Muscle of leg (tissue), 3 donors: Measurements from ENCODE around the gene MTCL3.

Experiments used
- DNase-seq: peaks from one replicate; pipeline ENCODE4 v3.0.0; 2013
- H3K27ac ChIP-seq: one replicate; pipeline ENCODE4 v1.5.1; 2013; ENCODE audit warnings: mild to moderate bottlenecking, low read length, control low read depth
- H3K27me3 ChIP-seq: one replicate; pipeline ENCODE4 v1.6.1; 2013; ENCODE audit warnings: low read length; ENCODE audit not compliant: control insufficient read depth, insufficient read depth
- H3K36me3 ChIP-seq: one replicate; pipeline ENCODE4 v1.6.1; 2013; ENCODE audit warnings: low read length; ENCODE audit not compliant: control insufficient read depth, insufficient read depth
- H3K4me1 ChIP-seq: one replicate; pipeline ENCODE4 v1.6.1; 2013; ENCODE audit warnings: low read length; ENCODE audit not compliant: control insufficient read depth, insufficient read depth
- H3K4me3 ChIP-seq: one replicate; pipeline ENCODE4 v1.5.1; 2013; ENCODE audit warnings: low read length, control low read depth
- H3K9me3 ChIP-seq: replicated peaks from 2 replicates; pipeline ENCODE4 v1.6.1; 2013; ENCODE audit warnings: low read depth, low read length; ENCODE audit not compliant: control insufficient read depth
- WGBS: methylation state at CpG from one replicate; pipeline ENCODE4 v1.1.5; 2013; ENCODE audit warnings: missing lambda C conversion rate; ENCODE audit not compliant: insufficient coverage; 5-methylcytosine and 5-hydroxymethylcytosine counted together

MTCL3 gene

DNA sequence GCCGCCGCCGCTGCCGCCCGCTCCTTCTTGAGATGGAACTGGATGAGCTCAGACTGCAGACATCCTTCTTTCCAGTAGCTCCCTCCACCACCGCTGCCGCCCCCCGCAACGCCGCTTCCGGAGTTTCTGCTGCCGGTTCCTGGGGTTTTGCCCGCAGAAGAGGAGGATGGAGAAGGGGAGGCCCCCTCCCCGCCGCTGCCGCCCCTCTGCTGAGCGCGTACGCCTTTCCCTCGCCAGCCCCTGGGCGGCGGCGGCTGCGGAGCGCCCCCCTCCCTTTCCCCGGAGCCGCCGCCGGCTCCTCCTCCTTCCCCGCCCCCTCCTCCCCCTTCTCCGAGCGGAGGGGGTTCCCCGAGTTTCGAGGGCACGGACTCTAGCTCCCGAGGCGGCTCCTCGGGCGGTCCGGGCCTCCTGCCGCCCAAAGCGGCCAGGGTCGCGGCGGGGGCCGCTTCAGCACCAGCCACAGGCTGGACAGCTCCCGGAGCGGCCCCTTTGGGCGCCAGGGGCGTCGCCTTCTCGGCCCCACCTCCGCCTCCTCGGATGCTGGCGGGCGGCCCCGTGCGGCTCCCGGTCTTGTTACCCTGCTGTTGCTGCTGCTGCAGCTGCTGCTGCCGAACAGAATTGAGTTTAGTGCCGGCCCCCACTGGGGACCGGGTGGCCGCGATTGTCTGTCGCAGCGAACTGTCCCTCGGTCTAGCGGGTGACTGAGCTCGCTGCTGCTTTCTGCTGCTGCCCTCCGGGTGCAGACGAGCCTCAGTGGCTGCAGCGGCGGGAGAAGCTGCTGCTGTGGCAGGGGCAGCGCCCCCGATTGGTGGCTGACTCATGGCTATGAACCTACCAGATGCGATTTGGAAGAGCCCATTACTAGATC lies 3.1 kb downstream of the MTCL3 start:
- Histone ChIP-seq H3K27ac (peak overlapping the region; percentile 68), H3K9me3 (no peaks in the 10 kb centered on the region), H3K4me3 (peak overlapping the region; percentile 67), H3K27me3 (peaks cover 37% of the 10 kb centered on the region), H3K4me1 (peaks cover 25% of the 10 kb centered on the region), H3K36me3 (no peaks in the 10 kb centered on the region)
- under 1% methylated on average over 55 of the region's 76 CpGs for WGBS
- DNase-seq = peak; percentile 87

DNA sequence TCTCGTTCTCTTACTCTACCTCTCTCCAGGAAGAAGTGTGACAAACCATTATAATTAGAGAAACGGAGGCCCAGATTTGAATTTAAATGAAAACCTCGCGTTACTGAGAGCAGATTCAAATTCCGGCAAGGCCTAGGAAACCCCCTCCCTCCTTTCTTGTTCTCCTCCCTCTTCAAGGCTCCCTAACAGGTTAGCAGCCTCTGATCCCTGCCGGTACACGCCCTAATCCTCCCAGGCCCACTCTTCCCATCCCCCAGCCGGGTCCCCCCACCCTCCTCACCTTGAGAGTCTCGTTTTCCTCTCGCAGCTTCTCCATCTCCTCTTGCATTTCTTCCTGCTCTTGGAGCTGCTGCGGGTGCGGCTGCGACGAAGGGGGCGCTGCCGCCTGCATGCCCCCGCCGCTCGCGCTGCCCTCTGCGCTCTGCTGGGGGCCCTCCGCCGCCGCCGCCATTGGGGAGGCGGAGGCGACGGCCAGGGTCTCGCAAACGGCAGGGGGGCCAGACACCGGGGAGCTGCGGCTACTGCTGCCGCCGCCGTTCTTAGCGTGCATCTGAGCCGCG lies 3.8 kb downstream of the MTCL3 start:
- no peak for DNase-seq

DNA sequence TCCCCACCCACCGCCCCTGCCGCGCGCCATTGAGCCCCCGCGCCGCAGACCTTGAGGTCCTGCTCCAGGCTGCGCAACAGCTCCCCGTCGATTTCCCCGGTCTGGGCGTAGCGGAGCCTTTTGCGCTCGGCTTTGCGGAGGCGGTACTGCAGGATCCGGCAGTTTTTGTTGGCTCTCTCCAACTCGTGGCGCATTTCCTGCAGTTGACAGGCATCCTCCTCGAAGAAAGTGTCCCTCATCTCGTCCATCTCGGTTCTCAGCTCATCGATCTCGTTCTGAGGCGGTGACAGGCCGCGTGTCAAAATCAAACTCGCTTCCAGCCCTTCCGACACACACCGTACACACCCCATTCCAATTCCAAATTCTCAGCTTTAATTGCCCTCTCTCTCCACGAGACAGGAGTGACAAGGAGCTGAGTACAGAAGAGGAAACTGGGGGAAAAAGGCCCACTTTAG lies 4.3 kb downstream of the MTCL3 start:
- Histone ChIP-seq H3K4me1 (peaks cover 25% of the 10 kb centered on the region), H3K36me3 (no peaks in the 10 kb centered on the region), H3K4me3 (peak overlapping the region; percentile 67), H3K27me3 (peaks cover 37% of the 10 kb centered on the region), H3K27ac (no peak overlapping the region), H3K9me3 (no peaks in the 10 kb centered on the region)
- DNase-seq = peak; percentile 53
- under 1% methylated on average over 28 of the region's 32 CpGs for WGBS

More for the DNA sequence above, 3.8 kb downstream of the MTCL3 start:
- H3K27me3 ChIP-seq = peaks cover 37% of the 10 kb centered on the region
- H3K27ac ChIP-seq = peak overlapping the region; percentile 59
- peaks cover 25% of the 10 kb centered on the region for H3K4me1 ChIP-seq
- H3K9me3 ChIP-seq = no peaks in the 10 kb centered on the region
- H3K36me3 ChIP-seq = no peaks in the 10 kb centered on the region
- WGBS = under 1% methylated on average over 35 of the region's 38 CpGs
- peak overlapping the region; percentile 67 for H3K4me3 ChIP-seq

DNA sequence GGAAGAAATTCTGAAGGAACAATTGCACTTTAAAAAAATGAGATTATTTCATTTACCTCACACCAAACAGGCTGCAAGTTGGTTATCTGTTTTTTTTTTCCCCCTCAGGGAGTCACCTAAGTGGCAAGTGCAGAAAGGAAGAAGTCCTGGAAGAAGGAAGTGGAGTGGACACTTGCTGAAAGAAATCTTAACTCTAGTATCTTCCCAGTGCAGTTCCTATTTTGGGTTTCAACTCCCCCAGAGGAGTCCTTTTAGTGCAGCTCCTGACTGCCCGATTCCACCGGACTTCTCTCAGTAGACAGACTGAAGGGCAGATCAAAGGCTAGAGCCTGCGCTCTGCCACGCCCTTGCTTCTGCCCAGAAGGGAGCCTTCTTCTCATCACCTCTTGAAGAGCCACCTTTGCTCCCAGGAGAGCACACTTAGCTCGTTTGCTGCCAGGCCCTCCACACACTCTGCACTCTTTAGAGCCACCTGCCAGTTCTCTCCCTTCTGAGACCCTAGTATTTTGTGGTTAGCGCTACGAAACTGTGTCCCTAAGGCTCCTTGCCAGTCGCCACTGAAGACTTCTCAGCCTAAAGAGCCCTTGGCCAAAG lies 4.9 kb downstream of the MTCL3 start:
- 5% methylated on average over 8 of the region's 8 CpGs for WGBS
- no peak overlapping the region for H3K27ac ChIP-seq
- peaks cover 33% of the 10 kb centered on the region for H3K27me3 ChIP-seq
- DNase-seq = peak; percentile 6
- no peaks in the 10 kb centered on the region for H3K9me3 ChIP-seq
- H3K4me3 ChIP-seq = peak overlapping the region; percentile 67
- no peaks in the 10 kb centered on the region for H3K36me3 ChIP-seq
- peaks cover 25% of the 10 kb centered on the region for H3K4me1 ChIP-seq

DNA sequence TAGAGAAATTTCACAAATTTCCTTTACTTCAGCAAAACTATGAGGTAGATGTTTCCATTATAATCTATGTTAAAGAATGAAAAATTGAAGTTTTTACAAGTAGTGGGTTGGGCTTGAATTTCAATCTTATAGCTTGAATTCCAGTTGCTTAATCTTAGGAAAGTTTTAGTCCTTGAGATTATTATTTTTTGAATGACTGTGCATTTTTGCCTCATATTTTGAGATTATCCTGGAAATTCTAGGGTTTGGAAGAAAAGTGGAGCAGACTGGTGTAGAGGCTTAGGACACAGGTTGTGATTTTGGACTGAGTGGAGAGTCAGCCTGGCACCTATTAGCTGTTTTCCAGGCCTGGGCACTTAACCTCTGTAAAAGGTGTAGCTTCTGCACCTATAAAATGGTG lies 5.7 kb downstream of the MTCL3 start:
- peaks cover 20% of the 10 kb centered on the region for H3K4me1 ChIP-seq
- no peaks in the 10 kb centered on the region for H3K36me3 ChIP-seq
- H3K4me3 ChIP-seq = no peak overlapping the region
- H3K9me3 ChIP-seq = no peaks in the 10 kb centered on the region
- no peak for DNase-seq
- peaks cover 25% of the 10 kb centered on the region for H3K27me3 ChIP-seq
- H3K27ac ChIP-seq = no peak overlapping the region

DNA sequence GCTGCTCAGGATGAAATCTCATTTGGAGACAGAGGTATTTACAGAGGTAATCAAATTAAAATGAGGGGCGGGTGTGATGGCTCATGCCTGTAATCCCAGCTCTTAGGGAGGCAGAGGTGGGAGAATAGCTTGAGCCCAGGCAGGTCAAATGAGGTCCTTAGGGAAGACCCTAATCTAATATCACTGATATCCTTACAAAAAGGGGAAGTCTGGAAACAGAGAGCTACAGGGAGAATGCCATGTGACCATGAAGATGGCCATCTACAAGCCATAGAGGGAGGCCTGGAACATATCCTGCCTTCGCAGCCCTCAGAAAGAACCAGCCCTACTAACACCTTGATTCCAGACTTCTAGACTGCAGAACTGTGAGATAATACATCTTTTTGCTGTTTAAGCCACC lies 8.3 kb downstream of the MTCL3 start:
- Histone ChIP-seq H3K4me3 (no peak overlapping the region), H3K36me3 (no peaks in the 10 kb centered on the region), H3K9me3 (no peaks in the 10 kb centered on the region), H3K4me1 (peaks cover 14% of the 10 kb centered on the region), H3K27ac (no peak overlapping the region), H3K27me3 (peaks cover 18% of the 10 kb centered on the region)
- WGBS = no CpG with 5 or more reads among the region's 2 CpGs
- DNase-seq = no peak

DNA sequence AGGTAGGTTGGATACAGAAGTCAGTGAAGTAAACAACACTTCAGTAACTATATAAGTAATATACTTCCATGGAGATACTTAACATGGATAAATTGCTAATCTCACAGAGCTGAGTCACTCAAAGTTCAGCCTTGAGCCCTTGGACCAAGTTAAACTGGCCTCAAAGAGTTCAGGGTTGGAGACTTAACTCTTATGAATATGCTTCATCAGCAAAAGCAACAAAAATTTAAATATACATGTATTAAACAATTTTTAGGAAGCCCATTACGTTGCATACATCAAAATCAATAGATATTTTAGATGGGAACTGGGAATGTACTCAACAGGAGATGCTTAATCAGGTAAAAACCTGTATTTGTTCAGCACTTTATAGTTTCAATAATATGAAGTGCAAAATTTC lies 12.2 kb downstream of the MTCL3 start:
- no peaks in the 10 kb centered on the region for H3K9me3 ChIP-seq
- no peaks in the 10 kb centered on the region for H3K27me3 ChIP-seq
- no peaks in the 10 kb centered on the region for H3K4me1 ChIP-seq
- no peaks in the 10 kb centered on the region for H3K36me3 ChIP-seq
- no peak overlapping the region for H3K4me3 ChIP-seq
- H3K27ac ChIP-seq = no peak overlapping the region
- WGBS = no CpG with 5 or more reads among the region's 1 CpG
- no peak for DNase-seq

DNA sequence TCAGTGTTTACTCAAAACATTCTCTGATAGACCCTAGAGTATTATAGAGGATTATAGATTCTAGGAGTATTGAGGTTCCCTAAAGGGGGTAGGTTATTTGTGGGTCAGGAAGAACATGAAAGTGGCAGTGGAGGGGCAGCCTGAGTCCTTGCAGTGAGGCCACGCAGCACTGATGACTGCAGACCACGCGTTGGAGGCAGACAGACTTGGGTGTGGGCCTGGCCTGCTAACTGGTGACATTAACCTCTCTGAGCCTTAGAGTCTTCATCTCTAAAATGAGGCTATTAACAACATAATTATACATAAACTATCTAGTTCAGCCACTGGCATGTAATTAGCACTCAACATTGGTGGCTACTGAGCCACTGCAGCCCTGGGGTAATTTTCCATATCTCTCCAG lies 16.1 kb downstream of the MTCL3 start:
- Histone ChIP-seq H3K4me1 (no peaks in the 10 kb centered on the region), H3K9me3 (no peaks in the 10 kb centered on the region), H3K36me3 (no peaks in the 10 kb centered on the region), H3K27me3 (no peaks in the 10 kb centered on the region), H3K4me3 (no peak overlapping the region), H3K27ac (no peak overlapping the region)
- no peak for DNase-seq
- 87% methylated on average over 3 of the region's 3 CpGs for WGBS

DNA sequence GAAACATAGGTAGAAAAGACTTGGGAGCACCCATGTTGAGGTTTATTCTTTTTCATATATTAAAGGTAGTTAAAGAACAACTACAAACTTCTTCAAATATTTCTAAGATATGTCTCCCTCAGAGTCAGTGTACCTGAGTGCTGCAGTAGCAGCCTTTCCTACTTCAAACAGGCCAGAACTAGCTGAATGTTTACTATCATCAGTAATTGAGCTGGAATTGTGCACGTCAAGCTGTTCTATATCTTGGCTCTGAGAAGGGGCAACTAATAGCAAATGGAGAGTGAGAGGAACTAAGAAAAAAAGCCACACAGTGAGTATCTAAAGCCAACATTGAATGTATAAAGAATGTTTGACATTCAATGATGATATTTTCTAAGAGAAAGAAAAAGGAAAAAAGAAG lies 21.7 kb downstream of the MTCL3 start:
- DNase-seq = no peak

DNA sequence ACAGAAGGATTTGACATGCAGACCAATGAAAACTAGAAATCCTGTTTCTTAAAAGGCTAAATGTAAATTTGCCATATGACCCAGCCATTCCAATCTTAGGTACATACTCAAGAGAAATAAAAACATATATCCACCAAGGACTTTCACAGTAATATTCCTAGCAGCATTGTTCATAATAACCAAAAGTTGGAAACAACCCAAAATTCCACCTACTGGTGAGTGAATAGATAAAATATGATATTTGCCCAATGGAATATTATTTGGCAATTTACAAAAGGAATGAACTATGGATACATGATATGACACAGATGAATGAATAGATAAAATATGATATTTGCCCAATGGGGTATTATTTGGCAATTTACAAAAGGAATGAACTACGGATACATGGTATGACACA lies 22.7 kb downstream of the MTCL3 start:
- no peak for DNase-seq
- no peaks in the 10 kb centered on the region for H3K4me1 ChIP-seq
- H3K9me3 ChIP-seq = no peaks in the 10 kb centered on the region
- H3K4me3 ChIP-seq = no peak overlapping the region
- H3K27me3 ChIP-seq = no peaks in the 10 kb centered on the region
- H3K36me3 ChIP-seq = no peaks in the 10 kb centered on the region
- WGBS = no CpG with 5 or more reads among the region's 1 CpG
- no peak overlapping the region for H3K27ac ChIP-seq

More for the DNA sequence above, 21.7 kb downstream of the MTCL3 start:
- H3K4me3 ChIP-seq = no peak overlapping the region
- no peaks in the 10 kb centered on the region for H3K4me1 ChIP-seq
- H3K36me3 ChIP-seq = no peaks in the 10 kb centered on the region
- no peak overlapping the region for H3K27ac ChIP-seq
- H3K27me3 ChIP-seq = no peaks in the 10 kb centered on the region
- no peaks in the 10 kb centered on the region for H3K9me3 ChIP-seq
- WGBS = no CpG with 5 or more reads among the region's 1 CpG
